H9 (cell line): ENCODE results near the gene FBXO34. TPM values are rescaled to one million over a fixed set of nuclear protein-coding genes. Genes with fewer than 3 reads are reported as not detected.

Experiments used
- DNase-seq: peaks from one replicate; pipeline ENCODE4 v3.0.0-alpha.2; 2017
- H2AFZ ChIP-seq: one replicate; pipeline ENCODE4 v1.6.1; 2013; ENCODE audit warnings: mild to moderate bottlenecking, low read length, control low read depth, moderate library complexity
- H2AK5ac ChIP-seq: 2 replicates; pipeline ENCODE4 v1.6.1; 2013; ENCODE audit warnings: low read length, control low read depth, mixed read lengths; ENCODE audit not compliant: insufficient read length
- H2BK120ac ChIP-seq: one replicate; pipeline ENCODE4 v1.6.1; 2013; ENCODE audit warnings: low read depth, mild to moderate bottlenecking, low read length, control low read depth, inconsistent platforms; ENCODE audit not compliant: poor library complexity, severe bottlenecking
- H2BK12ac ChIP-seq: 2 replicates; pipeline ENCODE4 v1.6.1; 2013; ENCODE audit warnings: low read length, control low read depth, mixed read lengths, low read depth; ENCODE audit not compliant: insufficient read length
- H2BK15ac ChIP-seq: 2 replicates; pipeline ENCODE4 v1.6.1; 2013; ENCODE audit warnings: low read depth, low read length, control low read depth
- H2BK20ac ChIP-seq: one replicate; pipeline ENCODE4 v1.6.1; 2013; ENCODE audit warnings: low read depth, mild to moderate bottlenecking, low read length, control low read depth, inconsistent platforms; ENCODE audit not compliant: poor library complexity, severe bottlenecking
- H2BK5ac ChIP-seq: 2 replicates; pipeline ENCODE4 v1.6.1; 2013; ENCODE audit warnings: low read length, control low read depth, mixed read lengths; ENCODE audit not compliant: insufficient read length
- H3K14ac ChIP-seq: 2 replicates; pipeline ENCODE4 v1.6.1; 2013; ENCODE audit warnings: low read length, control low read depth; ENCODE audit not compliant: insufficient read depth
- H3K18ac ChIP-seq: 2 replicates; pipeline ENCODE4 v1.6.1; 2013; ENCODE audit warnings: low read depth, mild to moderate bottlenecking, mixed read lengths, low read length, control low read depth; ENCODE audit not compliant: insufficient read length
- H3K23ac ChIP-seq: 2 replicates; pipeline ENCODE4 v1.6.1; 2013; ENCODE audit warnings: low read length, control low read depth, mixed read lengths, low read depth; ENCODE audit not compliant: insufficient read length
- H3K23me2 ChIP-seq: 2 replicates; pipeline ENCODE4 v1.6.1; 2013; ENCODE audit warnings: low read depth, mild to moderate bottlenecking, mixed read lengths, low read length, control low read depth; ENCODE audit not compliant: insufficient read length, poor library complexity, severe bottlenecking
- H3K27ac ChIP-seq: 2 replicates; pipeline ENCODE4 v1.5.1; 2013; ENCODE audit warnings: low read length, control low read depth, mixed read lengths, low read depth; ENCODE audit not compliant: insufficient read length
- H3K27me3 ChIP-seq: 2 replicates; pipeline ENCODE4 v1.6.1; 2013; ENCODE audit warnings: low read length, control low read depth, inconsistent platforms; ENCODE audit not compliant: insufficient read depth
- H3K4ac ChIP-seq: 2 replicates; pipeline ENCODE4 v1.6.1; 2013; ENCODE audit warnings: low read depth, mild to moderate bottlenecking, control low read depth, inconsistent platforms, low read length, moderate library complexity
- H3K4me1 ChIP-seq: 2 replicates; pipeline ENCODE4 v1.6.1; 2013; ENCODE audit warnings: low read length, control low read depth, inconsistent platforms; ENCODE audit not compliant: insufficient read depth
- H3K4me2 ChIP-seq: 2 replicates; pipeline ENCODE4 v1.6.1; 2013; ENCODE audit warnings: low read length, control low read depth, mixed read lengths; ENCODE audit not compliant: insufficient read length, insufficient read depth
- H3K56ac ChIP-seq: 2 replicates; pipeline ENCODE4 v1.6.1; 2013; ENCODE audit warnings: low read depth, mild to moderate bottlenecking, mixed read lengths, low read length, control low read depth; ENCODE audit not compliant: insufficient read length
- H3K79me1 ChIP-seq: 2 replicates; pipeline ENCODE4 v1.6.1; 2013; ENCODE audit warnings: low read depth, mild to moderate bottlenecking, moderate library complexity, low read length, control low read depth, inconsistent platforms; ENCODE audit not compliant: insufficient read depth, poor library complexity, severe bottlenecking
- H3K79me2 ChIP-seq: 2 replicates; pipeline ENCODE4 v1.6.1; 2013; ENCODE audit warnings: low read length, control low read depth, inconsistent platforms; ENCODE audit not compliant: insufficient read depth
- H3K9ac ChIP-seq: 2 replicates; pipeline ENCODE4 v1.6.1; 2013; ENCODE audit warnings: low read length, control low read depth, mixed read lengths; ENCODE audit not compliant: insufficient read length; ENCODE audit errors: extremely low read depth
- H3K9me3 ChIP-seq: one replicate; pipeline ENCODE4 v1.6.1; 2013; ENCODE audit warnings: low read depth, low read length, inconsistent platforms; ENCODE audit not compliant: control insufficient read depth
- H3T11ph ChIP-seq: one replicate; pipeline ENCODE4 v1.6.1; 2013; ENCODE audit warnings: mild to moderate bottlenecking, low read length, control low read depth, inconsistent platforms
- H4K20me1 ChIP-seq: one replicate; pipeline ENCODE4 v1.6.1; 2013; ENCODE audit not compliant: control insufficient read depth, insufficient read length, insufficient read depth
- H4K5ac ChIP-seq: 2 replicates; pipeline ENCODE4 v1.6.1; 2013; ENCODE audit warnings: low read depth, mild to moderate bottlenecking, mixed read lengths, low read length, control low read depth; ENCODE audit not compliant: insufficient read length
- H4K8ac ChIP-seq: replicated peaks from 2 replicates; pipeline ENCODE4 v1.6.1; 2013; ENCODE audit warnings: low read length, control low read depth, mixed read lengths, low read depth; ENCODE audit not compliant: insufficient read length
- H4K91ac ChIP-seq: 2 replicates; pipeline ENCODE4 v1.6.1; 2013; ENCODE audit warnings: low read depth, mild to moderate bottlenecking, moderate library complexity, mixed read lengths, low read length, control low read depth; ENCODE audit not compliant: insufficient read length
- H3K27ac Mint-ChIP-seq, 3 experiments: 2 replicates in 2 of 3; 3 replicates in 1 of 3; pipeline ENCODE4 v1.8.0; 2020 to 2021; ENCODE audit warnings: mixed read lengths in 3 of 3, mild to moderate bottlenecking in 1 of 3, moderate library complexity in 1 of 3
- H3K27me3 Mint-ChIP-seq: 2 replicates; pipeline ENCODE4 v1.8.0; 2021; ENCODE audit warnings: low read depth, mild to moderate bottlenecking, moderate library complexity, mixed read lengths
- H3K36me3 Mint-ChIP-seq, 3 experiments: 2 replicates in 2 of 3; 3 replicates in 1 of 3; pipeline ENCODE4 v1.8.0; 2020 to 2021; ENCODE audit warnings: low read depth in 3 of 3, mixed read lengths in 3 of 3; ENCODE audit not compliant: insufficient read depth in 1 of 3
- H3K4me1 Mint-ChIP-seq, 2 experiments: 2 replicates each; pipeline ENCODE4 v1.8.0; 2020; ENCODE audit warnings: mixed read lengths in 2 of 2
- H3K4me3 Mint-ChIP-seq, 2 experiments: 2 replicates in 1 of 2; 3 replicates in 1 of 2; pipeline ENCODE4 v1.8.0; 2020 to 2021; ENCODE audit warnings: mild to moderate bottlenecking in 2 of 2, mixed read lengths in 2 of 2, moderate library complexity in 1 of 2
- H3K9me3 Mint-ChIP-seq, 2 experiments: 2 replicates in 1 of 2; 3 replicates in 1 of 2; pipeline ENCODE4 v1.8.0; 2020; ENCODE audit warnings: mild to moderate bottlenecking in 2 of 2, mixed read lengths in 2 of 2, moderate library complexity in 1 of 2
- WGBS: extraction: QIAGEN DNeasy Blood & Tissue Kit; methylation state at CpG from one replicate; pipeline ENCODE4 v1.1.7; 2013; ENCODE audit warnings: missing lambda C conversion rate, low lambda C conversion rate, mixed read lengths; ENCODE audit not compliant: insufficient read length; ENCODE audit errors: extremely low coverage; 5-methylcytosine and 5-hydroxymethylcytosine counted together
- total RNA-seq: library from RNA; stranded (reverse); gene quantifications from 2 replicates; pipeline ENCODE4 v1.2.1, GENCODE V29; 2021
- TF ChIP-seq, protein P1 (sequence below): fragments of 200-600 bp; sonication (generic); conservative IDR thresholded peaks from 3 replicates; pipeline ENCODE4 v1.8.0; 2021; ENCODE audit warnings: antibody characterized with exemption, mild to moderate bottlenecking

The FBXO34 gene
- total RNA-seq, 1 experiment from 2014 or later, result 12.0 TPM

DNA sequence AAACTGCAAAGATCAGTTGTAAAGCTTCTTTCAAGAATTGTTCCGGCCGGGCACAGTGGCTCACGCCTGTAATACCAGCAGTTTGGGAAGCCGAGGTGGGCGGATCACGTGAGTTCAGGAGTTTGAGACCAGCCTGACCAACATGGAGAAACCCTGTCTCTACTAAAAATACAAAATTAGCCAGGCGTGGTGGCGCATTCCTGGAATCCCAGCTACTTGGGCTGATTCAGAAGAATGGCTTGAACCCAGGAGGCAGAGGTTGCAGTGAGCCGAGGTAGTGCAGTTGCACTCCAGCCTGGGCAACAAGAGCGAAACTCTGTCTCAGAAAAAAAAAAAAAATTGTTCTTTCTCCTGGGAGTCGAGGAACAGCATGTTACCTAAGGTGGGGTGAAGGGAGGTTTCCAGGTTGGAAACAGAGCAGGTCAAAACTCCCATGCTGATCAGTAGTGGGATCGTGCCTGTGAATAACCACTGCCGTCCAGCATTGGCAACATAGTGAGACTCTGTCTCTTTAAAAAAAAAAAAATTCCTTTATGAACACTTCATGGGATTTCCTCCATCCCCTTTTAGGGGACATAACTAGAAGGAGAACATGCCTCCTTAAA, 13.9 kb downstream of the FBXO34 start:
- Histone ChIP-seq H4K91ac (no peak overlapping the region), H3K23ac (no peak overlapping the region), H3K18ac (no peak overlapping the region), H3K23me2 (no peaks in the 10 kb centered on the region), H2BK15ac (no peak overlapping the region), H4K20me1 (no peaks in the 10 kb centered on the region), H2BK12ac (no peak overlapping the region), H3T11ph (no peak overlapping the region), H3K4me1 (no peaks in the 10 kb centered on the region), H4K8ac (no peak overlapping the region), H2BK120ac (no peak overlapping the region), H3K56ac (no peak overlapping the region), H3K4me2 (no peak overlapping the region), H3K9ac (no peak overlapping the region), H3K4ac (no peak overlapping the region), H4K5ac (no peak overlapping the region), H3K27ac (no peak overlapping the region), H2BK5ac (no peak overlapping the region), H3K9me3 (no peaks in the 10 kb centered on the region), H2AK5ac (no peak overlapping the region), H3K14ac (no peak overlapping the region), H3K27me3 (no peaks in the 10 kb centered on the region), H2AFZ (no peak overlapping the region), H2BK20ac (no peak overlapping the region), H3K79me1 (no peaks in the 10 kb centered on the region), H3K79me2 (no peaks in the 10 kb centered on the region; the same call in 1 of the 2 replicates)
- Mint-ChIP-seq H3K27me3 (no peaks in the 10 kb centered on the region), H3K9me3 (no peaks in the 10 kb centered on the region), H3K4me3 (no peak overlapping the region), H3K27ac (peak overlapping the region in 2 of 3 experiments; percentile 13 to 53; a peak in 2 of 7 replicates), H3K4me1 (peaks cover 2 to 7% of the 10 kb centered on the region in 2 experiments; a peak in 3 of 4 replicates), H3K36me3 (peaks cover 0 to 2% (median 0%) of the 10 kb centered on the region in 3 experiments; a peak in 1 of 7 replicates)
- DNase-seq, result no peak
- WGBS, result no CpG with 5 or more reads among the region's 13 CpGs
- TF ChIP-seq, protein P1, sequence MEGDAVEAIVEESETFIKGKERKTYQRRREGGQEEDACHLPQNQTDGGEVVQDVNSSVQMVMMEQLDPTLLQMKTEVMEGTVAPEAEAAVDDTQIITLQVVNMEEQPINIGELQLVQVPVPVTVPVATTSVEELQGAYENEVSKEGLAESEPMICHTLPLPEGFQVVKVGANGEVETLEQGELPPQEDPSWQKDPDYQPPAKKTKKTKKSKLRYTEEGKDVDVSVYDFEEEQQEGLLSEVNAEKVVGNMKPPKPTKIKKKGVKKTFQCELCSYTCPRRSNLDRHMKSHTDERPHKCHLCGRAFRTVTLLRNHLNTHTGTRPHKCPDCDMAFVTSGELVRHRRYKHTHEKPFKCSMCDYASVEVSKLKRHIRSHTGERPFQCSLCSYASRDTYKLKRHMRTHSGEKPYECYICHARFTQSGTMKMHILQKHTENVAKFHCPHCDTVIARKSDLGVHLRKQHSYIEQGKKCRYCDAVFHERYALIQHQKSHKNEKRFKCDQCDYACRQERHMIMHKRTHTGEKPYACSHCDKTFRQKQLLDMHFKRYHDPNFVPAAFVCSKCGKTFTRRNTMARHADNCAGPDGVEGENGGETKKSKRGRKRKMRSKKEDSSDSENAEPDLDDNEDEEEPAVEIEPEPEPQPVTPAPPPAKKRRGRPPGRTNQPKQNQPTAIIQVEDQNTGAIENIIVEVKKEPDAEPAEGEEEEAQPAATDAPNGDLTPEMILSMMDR, result no peak
